NCI-H187 (cell line): ENCODE results near the gene NHS.
"Not testable (repeated sequence)": the region's sequence is repeated elsewhere in the genome, so short reads cannot be mapped to it uniquely, and the experiment has no call there.

Source experiments
- DNase-seq, 2 experiments: peaks; one replicate each; lab custom pipeline; 2025; lab: John Stamatoyannopoulos, UW

Gene NHS

GRCh38 chrX:17405225-17405969 lies 30.4 kb downstream of the NHS start:
- DNase-seq = peak in 1 of 2 experiments; percentile 4

GRCh38 chrX:17409566-17410290 lies 34.7 kb downstream of the NHS start:
- DNase-seq = no peak

- no peak for DNase-seq
Observed at GRCh38 chrX:17410651-17411050, 35.7 kb downstream of the NHS start.

- peak in 1 of 2 experiments; percentile 11 for DNase-seq
Observed at GRCh38 chrX:17411205-17411604, 36.2 kb downstream of the NHS start.

GRCh38 chrX:17412692-17413091 lies 37.7 kb downstream of the NHS start:
- no peak for DNase-seq

DNA sequence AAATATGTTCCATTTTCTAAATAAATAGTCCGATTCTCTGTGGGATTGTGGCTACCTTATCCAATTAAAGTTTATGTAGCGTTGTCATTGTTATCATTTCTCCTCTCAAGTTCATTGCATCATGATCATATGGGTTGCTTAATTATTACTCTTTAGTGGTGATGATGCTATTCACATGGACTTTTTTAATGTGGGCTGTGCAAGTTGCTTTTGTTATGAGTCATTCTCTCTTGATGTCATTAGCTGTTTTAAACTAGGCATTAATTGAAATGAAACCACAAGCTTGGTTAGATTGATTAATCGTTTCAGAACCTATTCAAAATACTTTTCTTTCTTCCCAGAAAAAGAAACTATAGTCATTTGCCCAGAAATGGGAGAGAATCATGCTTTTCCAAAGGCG lies 38.2 kb downstream of the NHS start:
- DNase-seq = no peak

DNA sequence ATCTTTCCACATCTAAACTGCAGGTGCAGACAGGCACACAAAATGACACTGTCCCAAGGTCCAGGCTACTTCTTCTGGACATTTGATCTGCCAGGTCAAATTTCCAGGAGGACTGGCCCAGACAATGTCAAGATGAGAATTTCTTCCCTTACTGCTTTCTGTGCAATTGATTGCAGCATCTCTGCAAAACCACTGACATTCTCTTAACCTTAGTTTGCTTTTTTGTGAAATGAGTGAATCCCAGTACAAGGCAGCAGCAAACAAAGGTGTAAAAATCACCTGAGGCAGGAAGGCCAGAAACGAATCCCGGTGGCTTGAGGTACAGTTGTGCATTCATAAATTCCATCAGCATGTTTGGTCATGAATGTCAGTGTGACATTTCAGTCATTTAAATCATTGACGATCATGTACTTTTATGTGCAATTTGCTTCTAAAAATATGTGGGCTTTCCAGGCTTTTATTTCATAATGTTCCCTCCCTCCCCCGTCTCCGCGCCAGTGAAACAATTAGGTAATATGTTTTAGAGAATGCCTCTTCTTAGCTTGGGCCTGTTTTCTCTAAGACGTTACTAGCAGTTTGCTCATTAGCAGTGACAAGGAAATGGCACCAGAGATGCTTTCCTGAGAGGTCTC lies 39.1 kb downstream of the NHS start:
- no peak for DNase-seq

- DNase-seq = no peak
Observed at GRCh38 chrX:17414839-17415238, 39.8 kb downstream of the NHS start.

DNA sequence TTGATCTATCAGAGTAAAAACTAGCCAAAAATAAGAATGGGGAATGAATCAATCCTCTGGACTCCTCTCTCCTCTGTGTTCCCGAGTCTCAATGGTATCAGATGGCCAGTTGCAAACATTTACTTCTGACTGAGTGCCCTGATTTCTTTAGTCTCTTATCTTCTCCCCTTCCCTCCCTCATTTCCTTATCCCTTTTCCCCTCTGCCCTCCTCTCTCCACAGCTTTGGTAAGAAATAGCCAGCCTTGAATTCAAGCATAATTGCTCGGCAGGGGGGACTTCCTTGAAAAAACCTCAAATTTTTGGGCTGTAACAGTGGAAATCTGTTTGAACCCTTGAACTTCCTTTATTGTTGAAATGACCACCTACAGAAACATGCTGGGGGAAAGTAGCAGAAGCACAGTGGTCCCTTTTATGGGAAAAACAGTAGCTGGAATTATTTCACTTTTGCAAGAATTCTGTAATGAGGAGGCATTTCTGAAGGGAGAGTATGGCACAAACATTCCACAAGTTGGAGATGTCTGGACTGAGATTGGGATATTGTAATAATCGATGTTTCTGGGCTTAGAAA lies 40.3 kb downstream of the NHS start:
- no peak for DNase-seq

DNA sequence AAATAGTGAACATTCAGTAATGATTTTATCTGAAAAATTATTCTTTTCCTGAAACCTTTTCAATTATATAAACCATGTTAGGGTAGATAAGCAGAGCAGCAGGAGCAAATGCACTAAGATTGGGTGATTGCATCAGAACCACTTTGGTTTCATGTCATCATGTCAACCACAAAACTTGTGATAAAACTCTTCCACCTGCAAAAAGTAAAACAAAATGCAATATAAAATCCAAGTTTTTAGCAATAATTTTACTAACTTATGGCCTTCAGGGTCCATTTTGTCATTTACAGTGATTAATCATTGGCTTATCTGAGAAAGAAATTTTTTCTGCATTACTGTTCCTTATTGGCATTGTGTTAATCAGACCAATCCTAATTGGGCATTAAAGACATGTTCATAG lies 42.4 kb downstream of the NHS start:
- DNase-seq = no peak

GRCh38 chrX:17425136-17425535 lies 50.1 kb downstream of the NHS start:
- DNase-seq = no peak

GRCh38 chrX:17425551-17425950 lies 50.6 kb downstream of the NHS start:
- no peak for DNase-seq

DNA sequence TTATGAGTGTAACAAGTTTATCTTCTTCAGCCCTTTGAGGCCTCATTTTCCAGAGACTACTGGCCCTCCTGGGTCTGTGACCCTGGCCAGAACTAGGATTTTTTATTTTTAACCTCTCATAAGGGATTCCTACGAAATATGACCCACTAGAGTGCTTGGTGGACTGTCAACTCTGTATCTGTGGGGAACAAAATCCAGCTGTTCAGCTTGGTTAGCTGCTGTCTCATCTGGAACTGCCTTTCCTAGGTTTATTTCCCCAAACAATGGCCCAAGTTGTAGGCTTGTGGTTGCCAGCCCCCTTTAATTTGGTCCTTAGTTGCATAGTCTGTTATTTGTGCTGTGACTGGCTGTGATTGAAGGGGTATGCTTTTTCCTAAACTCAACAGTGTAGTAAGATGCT lies 56.2 kb downstream of the NHS start:
- no peak for DNase-seq

GRCh38 chrX:17432158-17432557 lies 57.2 kb downstream of the NHS start:
- no peak for DNase-seq

- DNase-seq = no peak
Observed at GRCh38 chrX:17433965-17434364, 59.0 kb downstream of the NHS start.

DNA sequence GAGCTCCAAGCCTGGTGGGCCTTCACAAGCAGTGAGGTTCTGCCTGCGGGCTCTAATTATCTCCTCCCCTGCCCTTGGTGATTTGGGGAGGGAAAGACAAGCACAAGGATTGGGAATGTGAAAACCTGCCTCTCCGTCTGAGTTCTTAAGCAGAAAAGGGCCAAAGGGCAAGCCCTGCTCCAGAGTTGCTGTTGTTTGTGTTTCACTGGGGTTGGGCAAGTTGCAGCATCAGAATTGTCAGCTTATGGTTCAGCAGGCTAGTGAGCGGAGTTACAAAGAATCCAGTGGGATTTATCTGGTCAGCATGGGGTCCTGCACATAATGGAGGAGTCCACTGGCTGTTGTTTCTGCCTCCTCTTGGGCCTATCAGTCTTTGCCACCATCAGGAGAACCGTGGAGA lies 60.5 kb downstream of the NHS start:
- no peak for DNase-seq

GRCh38 chrX:17438221-17438620 lies 63.2 kb downstream of the NHS start:
- no peak for DNase-seq

- no peak for DNase-seq
Observed at GRCh38 chrX:17440258-17440657, 65.3 kb downstream of the NHS start.

GRCh38 chrX:17440836-17441235 lies 65.8 kb downstream of the NHS start:
- no peak for DNase-seq

- no peak for DNase-seq
Observed at GRCh38 chrX:17441965-17442364, 67.0 kb downstream of the NHS start.

DNA sequence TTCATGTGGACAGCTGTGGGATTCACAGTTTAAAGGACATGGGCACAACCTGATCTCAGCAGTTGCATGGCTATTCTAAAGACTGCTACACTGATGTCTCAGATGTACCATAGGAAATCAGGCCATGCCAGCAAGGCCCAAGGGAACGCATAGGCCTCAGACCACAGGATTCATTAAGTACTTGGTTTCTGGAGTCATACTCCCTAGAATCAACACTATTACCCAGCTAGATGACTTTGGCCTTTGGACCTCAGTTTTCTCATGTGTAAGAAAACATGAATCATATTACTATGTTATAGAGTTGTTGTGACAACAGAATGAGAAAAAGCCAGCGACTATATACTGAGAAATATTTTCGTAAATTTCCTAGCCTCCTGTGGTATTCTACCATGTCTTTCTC lies 67.9 kb downstream of the NHS start:
- DNase-seq = no peak

DNA sequence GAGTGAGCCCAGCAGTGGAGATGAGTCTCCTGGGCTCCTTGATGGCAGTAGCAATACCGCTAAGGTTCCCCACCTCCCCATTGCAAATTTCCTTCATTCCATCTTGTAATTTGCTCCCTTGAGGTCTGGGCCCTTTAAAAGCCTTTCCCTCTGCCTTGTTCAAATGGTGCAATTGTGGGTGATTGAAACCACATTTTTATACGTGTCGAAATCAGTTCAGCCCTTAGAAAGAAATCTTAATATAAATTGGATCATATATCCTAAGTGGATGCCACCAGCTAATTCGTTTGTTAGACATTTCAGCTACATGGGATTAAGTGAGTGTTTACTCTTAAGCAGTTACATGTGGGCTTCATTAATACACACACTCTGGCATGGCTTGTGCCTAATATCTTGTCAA lies 68.6 kb downstream of the NHS start:
- no peak for DNase-seq

GRCh38 chrX:17446269-17446668 lies 71.3 kb downstream of the NHS start:
- not testable (repeated sequence) for DNase-seq
